ENCODE data around the gene ERLEC1.
"Not testable (repeated sequence)": the region's sequence is repeated elsewhere in the genome, so short reads cannot be mapped to it uniquely, and the experiment has no call there.

GRCh38 chr2:53841651-53842050, 54.8 kb downstream of the ERLEC1 start:
- not testable (repeated sequence) for TF ChIP-seq CTCF, POLR2A (IDR thresholded peaks at IDR 0.05)

Data from thyroid gland (tissue), 4 donors.